Measurements from ENCODE around the gene ATP11A.
"Not testable (repeated sequence)": the region's sequence is repeated elsewhere in the genome, so short reads cannot be mapped to it uniquely, and the experiment has no call there.

ATP11A gene

GRCh38 chr13:112672651-112673284 is 17.1 kb upstream of the ATP11A start:
- Histone ChIP-seq H3K27ac (ENCODE audit: low read length) (no peak overlapping the region), H3K4me3 (ENCODE audit: low read length) (no peak overlapping the region), H3K9me3 (ENCODE audit: control insufficient read depth, low read depth, low read length) (no peaks in the 10 kb centered on the region), H3K36me3 (ENCODE audit: control insufficient read depth, low read depth, low read length) (no peaks in the 10 kb centered on the region), H3K9ac (ENCODE audit: low read length) (no peak overlapping the region), H3K4me1 (ENCODE audit: control insufficient read depth, low read depth, low read length) (no peaks in the 10 kb centered on the region), H3K27me3 (ENCODE audit: control insufficient read depth, insufficient read depth, low read length) (no peaks in the 10 kb centered on the region)

- Histone ChIP-seq H3K27me3 (ENCODE audit: control insufficient read depth, insufficient read depth, low read length) (no peaks in the 10 kb centered on the region), H3K4me1 (ENCODE audit: control insufficient read depth, low read depth, low read length) (no peaks in the 10 kb centered on the region), H3K9me3 (ENCODE audit: control insufficient read depth, low read depth, low read length) (no peaks in the 10 kb centered on the region), H3K9ac (ENCODE audit: low read length) (no peak overlapping the region), H3K36me3 (ENCODE audit: control insufficient read depth, low read depth, low read length) (no peaks in the 10 kb centered on the region), H3K27ac (ENCODE audit: low read length) (no peak overlapping the region), H3K4me3 (ENCODE audit: low read length) (no peak overlapping the region)
Measured at GRCh38 chr13:112674412-112675365, 15.1 kb upstream of the ATP11A start.

- Histone ChIP-seq H3K9ac (ENCODE audit: low read length) (no peak overlapping the region), H3K4me3 (ENCODE audit: low read length) (no peak overlapping the region), H3K36me3 (ENCODE audit: control insufficient read depth, low read depth, low read length) (no peaks in the 10 kb centered on the region), H3K27me3 (ENCODE audit: control insufficient read depth, insufficient read depth, low read length) (no peaks in the 10 kb centered on the region), H3K27ac (ENCODE audit: low read length) (no peak overlapping the region), H3K9me3 (ENCODE audit: control insufficient read depth, low read depth, low read length) (no peaks in the 10 kb centered on the region), H3K4me1 (ENCODE audit: control insufficient read depth, low read depth, low read length) (no peaks in the 10 kb centered on the region)
Measured at GRCh38 chr13:112675366-112675756, 14.5 kb upstream of the ATP11A start.

DNA sequence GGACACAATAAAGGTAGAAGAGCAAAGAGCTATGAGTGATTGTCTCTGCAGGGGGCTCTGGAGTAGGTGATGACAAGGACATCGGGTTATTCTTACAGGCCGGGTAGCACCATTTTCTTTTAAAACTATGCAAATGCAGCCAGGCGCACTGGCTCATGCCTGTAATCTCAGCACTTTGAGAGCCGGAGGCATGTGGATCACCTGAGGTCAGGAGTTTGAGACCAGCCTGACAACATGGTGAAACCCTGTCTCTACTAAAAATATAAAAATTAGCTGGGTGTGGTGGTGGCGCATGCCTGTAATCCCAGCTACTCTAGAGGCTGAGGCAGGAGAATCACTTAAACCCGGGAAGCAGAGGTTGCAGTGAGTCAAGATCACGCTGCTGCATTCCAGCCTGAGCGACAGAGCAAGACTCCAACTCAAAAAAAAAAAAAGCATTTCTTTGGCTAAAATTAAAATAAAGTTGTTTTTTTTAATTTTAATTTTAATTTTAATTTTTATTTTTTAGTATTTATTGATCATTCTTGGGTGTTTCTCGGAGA is 12.3 kb upstream of the ATP11A start:
- not testable (repeated sequence) for H3K36me3 ChIP-seq (ENCODE audit: control insufficient read depth, low read depth, low read length); H3K9me3 ChIP-seq (ENCODE audit: control insufficient read depth, low read depth, low read length); H3K27me3 ChIP-seq (ENCODE audit: control insufficient read depth, insufficient read depth, low read length); H3K4me3 ChIP-seq (ENCODE audit: low read length); H3K27ac ChIP-seq (ENCODE audit: low read length); H3K4me1 ChIP-seq (ENCODE audit: control insufficient read depth, low read depth, low read length); H3K9ac ChIP-seq (ENCODE audit: low read length)

- Histone ChIP-seq H3K4me3 (ENCODE audit: low read length) (no peak overlapping the region), H3K9ac (ENCODE audit: low read length) (no peak overlapping the region), H3K9me3 (ENCODE audit: control insufficient read depth, low read depth, low read length) (no peaks in the 10 kb centered on the region), H3K27ac (ENCODE audit: low read length) (no peak overlapping the region), H3K36me3 (ENCODE audit: control insufficient read depth, low read depth, low read length) (no peaks in the 10 kb centered on the region), H3K4me1 (ENCODE audit: control insufficient read depth, low read depth, low read length) (no peaks in the 10 kb centered on the region), H3K27me3 (ENCODE audit: control insufficient read depth, insufficient read depth, low read length) (no peaks in the 10 kb centered on the region)
Measured at GRCh38 chr13:112679381-112679780, 10.5 kb upstream of the ATP11A start.

DNA sequence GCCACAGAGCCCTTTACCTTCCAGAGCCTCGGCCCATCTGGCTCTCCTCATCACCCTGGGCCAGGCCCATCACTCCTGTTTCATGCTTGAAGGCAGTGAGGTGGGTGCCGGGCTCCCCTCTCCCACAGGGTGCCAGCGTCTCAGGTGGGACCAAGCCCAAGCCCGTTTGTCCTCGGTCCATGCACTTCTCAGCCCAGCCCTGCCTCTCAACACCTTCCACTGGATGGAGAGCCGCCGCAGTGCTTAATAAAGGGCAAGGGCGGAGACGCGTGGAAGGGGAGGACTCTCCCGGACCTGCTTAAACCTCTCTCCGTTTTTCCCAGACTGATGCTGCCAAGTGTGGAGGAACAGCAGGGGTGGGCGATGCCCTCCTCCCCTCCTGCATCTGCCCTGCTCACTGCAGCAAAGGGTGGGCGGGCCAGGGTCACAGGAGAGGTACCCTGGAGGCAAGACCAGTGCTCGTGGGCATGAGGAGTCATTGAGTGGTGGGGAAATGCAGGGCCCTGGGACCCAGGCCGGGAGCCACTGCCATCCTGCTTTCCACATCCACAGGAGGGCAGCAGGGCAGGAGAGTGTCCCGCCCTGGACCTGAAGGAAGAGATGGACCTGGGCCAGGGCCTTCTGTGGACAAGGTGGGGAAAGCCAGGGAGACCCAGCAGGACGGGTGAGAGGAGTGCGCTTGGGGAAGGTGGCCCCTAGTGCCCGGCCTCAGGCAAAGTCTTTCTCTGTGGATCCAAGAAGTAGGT is 9.7 kb upstream of the ATP11A start:
- no peaks in the 10 kb centered on the region for H3K27me3 ChIP-seq (ENCODE audit: control insufficient read depth, insufficient read depth, low read length)
- H3K4me1 ChIP-seq (ENCODE audit: control insufficient read depth, low read depth, low read length) = no peaks in the 10 kb centered on the region
- H3K9ac ChIP-seq (ENCODE audit: low read length) = no peak overlapping the region

DNA sequence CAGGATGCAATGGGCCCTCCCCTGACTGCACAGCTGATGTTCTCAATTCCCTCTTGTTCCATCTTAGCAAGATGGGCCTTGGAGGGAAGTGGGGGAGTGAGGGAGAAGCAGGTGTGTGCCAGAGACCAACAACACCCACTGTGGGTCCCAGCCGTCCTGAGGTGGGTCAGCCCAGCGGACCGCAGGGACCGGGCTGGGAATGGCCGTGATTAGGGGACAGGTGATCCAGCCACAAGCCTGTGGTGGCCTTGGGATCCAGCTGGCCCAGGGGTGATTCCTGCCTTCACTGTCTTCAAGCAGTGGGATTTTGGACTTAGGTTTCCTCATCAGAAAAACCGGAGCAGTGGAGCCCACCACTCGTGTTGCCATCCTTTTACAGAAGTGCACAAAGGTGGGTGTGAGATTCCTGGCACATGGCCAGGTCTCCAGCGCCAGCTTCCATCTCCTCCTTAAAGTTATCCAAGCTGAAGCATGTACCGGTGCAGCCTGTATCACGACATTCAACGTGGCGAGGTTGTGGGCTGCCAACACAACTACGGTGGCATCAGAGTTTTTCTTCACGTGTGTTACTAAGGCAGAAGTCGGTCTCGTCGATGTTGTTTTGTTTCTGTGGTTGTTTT is 9.0 kb upstream of the ATP11A start:
- no peaks in the 10 kb centered on the region for H3K27me3 ChIP-seq (ENCODE audit: control insufficient read depth, insufficient read depth, low read length)
- no peak overlapping the region for H3K4me3 ChIP-seq (ENCODE audit: low read length)
- H3K9ac ChIP-seq (ENCODE audit: low read length) = no peak overlapping the region
- no peaks in the 10 kb centered on the region for H3K4me1 ChIP-seq (ENCODE audit: control insufficient read depth, low read depth, low read length)
- no peaks in the 10 kb centered on the region for H3K9me3 ChIP-seq (ENCODE audit: control insufficient read depth, low read depth, low read length)
- no peak overlapping the region for H3K27ac ChIP-seq (ENCODE audit: low read length)
- no peaks in the 10 kb centered on the region for H3K36me3 ChIP-seq (ENCODE audit: control insufficient read depth, low read depth, low read length)

More for the DNA sequence above, 9.7 kb upstream of the ATP11A start:
- no peak overlapping the region for H3K27ac ChIP-seq (ENCODE audit: low read length)
- no peak overlapping the region for H3K4me3 ChIP-seq (ENCODE audit: low read length)
- H3K36me3 ChIP-seq (ENCODE audit: control insufficient read depth, low read depth, low read length) = no peaks in the 10 kb centered on the region
- no peaks in the 10 kb centered on the region for H3K9me3 ChIP-seq (ENCODE audit: control insufficient read depth, low read depth, low read length)

- no peaks in the 10 kb centered on the region for H3K27me3 ChIP-seq (ENCODE audit: control insufficient read depth, insufficient read depth, low read length)
- H3K4me3 ChIP-seq (ENCODE audit: low read length) = no peak overlapping the region
- H3K9me3 ChIP-seq (ENCODE audit: control insufficient read depth, low read depth, low read length) = no peaks in the 10 kb centered on the region
- H3K36me3 ChIP-seq (ENCODE audit: control insufficient read depth, low read depth, low read length) = no peaks in the 10 kb centered on the region
- no peak overlapping the region for H3K27ac ChIP-seq (ENCODE audit: low read length)
- peaks cover under 1% of the 10 kb centered on the region for H3K4me1 ChIP-seq (ENCODE audit: control insufficient read depth, low read depth, low read length)
- no peak overlapping the region for H3K9ac ChIP-seq (ENCODE audit: low read length)
Measured at GRCh38 chr13:112683581-112683980, 6.3 kb upstream of the ATP11A start.

DNA sequence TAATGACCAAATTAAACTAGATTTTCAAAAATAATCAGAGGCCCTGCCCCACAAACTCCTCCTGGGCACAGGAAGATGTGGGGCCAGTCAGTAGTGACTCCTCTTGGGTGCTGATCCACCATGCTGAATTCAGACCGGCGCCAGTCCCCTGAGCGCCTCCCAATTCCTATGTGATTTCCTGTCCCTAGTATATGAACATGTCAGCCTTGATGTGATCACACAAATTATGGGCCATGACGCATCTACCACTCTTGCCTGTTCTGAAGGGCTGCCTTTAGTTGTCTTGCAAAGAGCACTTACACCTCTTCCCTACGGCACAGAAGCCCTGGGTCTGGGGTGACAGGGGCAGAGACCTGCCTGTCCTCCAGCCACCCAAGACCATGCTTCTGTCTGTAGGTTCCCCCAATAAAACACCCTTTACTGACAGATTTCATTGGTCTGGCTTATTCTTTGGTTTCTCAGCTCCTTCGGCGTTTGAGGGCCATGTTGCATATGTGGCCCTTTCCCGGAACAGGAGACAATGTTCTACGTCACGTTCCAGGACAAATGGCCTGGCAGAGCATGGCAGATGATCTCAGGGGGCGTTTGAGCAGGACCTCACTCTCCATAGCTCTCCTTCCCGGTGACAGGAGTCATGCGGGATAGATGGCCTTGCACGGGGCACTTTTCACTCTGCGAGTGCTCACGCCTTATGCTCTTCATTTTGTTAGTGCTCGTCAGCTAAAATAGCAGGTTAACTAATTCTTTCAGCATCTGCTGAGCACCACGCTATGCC is 5.6 kb upstream of the ATP11A start:
- H3K27me3 ChIP-seq (ENCODE audit: control insufficient read depth, insufficient read depth, low read length) = no peaks in the 10 kb centered on the region
- H3K9ac ChIP-seq (ENCODE audit: low read length) = no peak overlapping the region
- no peak overlapping the region for H3K27ac ChIP-seq (ENCODE audit: low read length)
- peaks cover 7% of the 10 kb centered on the region for H3K4me1 ChIP-seq (ENCODE audit: control insufficient read depth, low read depth, low read length)
- no peaks in the 10 kb centered on the region for H3K9me3 ChIP-seq (ENCODE audit: control insufficient read depth, low read depth, low read length)
- H3K36me3 ChIP-seq (ENCODE audit: control insufficient read depth, low read depth, low read length) = no peaks in the 10 kb centered on the region
- no peak overlapping the region for H3K4me3 ChIP-seq (ENCODE audit: low read length)

DNA sequence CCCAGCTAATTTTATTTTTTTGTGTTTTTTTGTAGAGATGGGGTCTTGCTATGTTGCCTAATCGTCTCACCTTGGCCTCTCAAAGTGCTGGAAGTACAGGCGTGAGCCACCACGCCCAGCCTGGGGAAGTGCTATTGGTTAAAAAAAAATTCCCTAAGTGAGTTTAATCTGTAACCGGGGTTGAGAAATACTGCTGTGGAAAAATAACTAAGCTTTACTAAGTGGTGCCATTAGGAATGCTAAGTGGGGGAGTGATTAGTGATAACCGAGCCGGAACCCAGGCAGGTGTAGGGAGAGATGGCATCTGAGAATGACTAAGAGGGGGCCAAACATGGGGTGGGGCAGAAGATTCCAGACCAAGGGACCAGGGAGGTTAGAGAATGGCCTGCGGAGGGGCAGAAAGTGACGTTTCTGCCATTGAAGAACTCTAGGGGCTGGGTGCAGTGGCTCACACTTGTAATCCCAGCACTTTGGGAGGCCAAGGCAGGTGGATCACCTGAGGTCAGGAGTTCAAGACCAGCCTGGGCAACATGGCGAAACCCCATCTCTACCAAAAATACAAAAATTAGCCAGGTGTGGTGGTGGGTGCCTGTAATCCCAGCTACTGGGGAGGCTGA is 4.5 kb upstream of the ATP11A start:
- H3K27ac ChIP-seq (ENCODE audit: low read length); H3K27me3 ChIP-seq (ENCODE audit: control insufficient read depth, insufficient read depth, low read length); H3K9ac ChIP-seq (ENCODE audit: low read length); H3K36me3 ChIP-seq (ENCODE audit: control insufficient read depth, low read depth, low read length); H3K4me1 ChIP-seq (ENCODE audit: control insufficient read depth, low read depth, low read length); H3K9me3 ChIP-seq (ENCODE audit: control insufficient read depth, low read depth, low read length); H3K4me3 ChIP-seq (ENCODE audit: low read length): not testable (repeated sequence)
